ENCODE results near the gene GALNT2. TPM values are rescaled to one million over a fixed set of nuclear protein-coding genes. Genes with fewer than 3 reads are reported as not detected.

Gene GALNT2
- total and polyA plus RNA-seq, 9 of the 15 experiments (the other 6 are each of a cell fraction or from before 2014, with no cell fraction given), result 1.6 to 106 (median 51.9) TPM

- no peaks in the 10 kb centered on the region for H4K20me1 ChIP-seq (replicated peaks; ENCODE audit: control insufficient read depth, insufficient read depth, low read length)
- H3K9me3 ChIP-seq (replicated peaks; ENCODE audit: control insufficient read depth, insufficient read depth, low read depth, low read length), result no peaks in the 10 kb centered on the region
- in situ Hi-C loops (cut with MboI) (no loop called here), intact Hi-C loops (cut with micrococcal nuclease) (no loop called here)
- peaks cover 96% of the 10 kb centered on the region for H3K79me2 ChIP-seq (ENCODE audit: control insufficient read depth, insufficient read depth, low read length)
- no peak overlapping the region for H3K4me3 ChIP-seq
- ChIA-PET POLR2A (interaction anchor here (0.5 to 1.8 kb wide), 5 partner anchors 15 to 411 kb away, joined by 3 to 5 read pairs (median 4); no protein-coding TSS in a partner anchor), CTCF (ENCODE audit: low intra/inter-chr PET ratio) (no interaction called here)
- no peaks in the 10 kb centered on the region for H3K27me3 ChIP-seq (ENCODE audit: control insufficient read depth in 2 of 2, insufficient read depth in 2 of 2, low read length in 2 of 2)
- no peak for ATAC-seq
- peak overlapping the region; percentile 46 to 53; a peak in 3 of 4 replicates for H3K9ac ChIP-seq (ENCODE audit: insufficient read depth in 1 of 2, low read depth in 2 of 2, low read length in 2 of 2)
- H3K27ac ChIP-seq (ENCODE audit: extremely low read depth, low read depth, low read length), result peak overlapping the region; percentile 76
- H3K36me3 ChIP-seq (ENCODE audit: control insufficient read depth, insufficient read depth, low read length), result peaks cover 40% of the 10 kb centered on the region
- no peak for DNase-seq (ENCODE audit: extremely low read depth in 1 of 4, low spot score in 3 of 4)
- FAIRE-seq, result no peak
- BruUV-seq (replicated peaks), result no TSS peak
- H2AFZ ChIP-seq (ENCODE audit: low read depth, low read length), result peak overlapping the region; percentile 33; the same call in 1 of the 2 replicates
- H3K9me1 ChIP-seq (ENCODE audit: control insufficient read depth, insufficient read depth, low read length), result peaks cover 5% of the 10 kb centered on the region
- H3K4me1 ChIP-seq (replicated peaks in 1 of 2; ENCODE audit: control insufficient read depth in 2 of 2, insufficient read depth in 2 of 2, low read length in 2 of 2), result peaks cover 63 to 78% of the 10 kb centered on the region in 2 experiments
- 46% methylated on average over 6 of the region's 6 CpGs for WGBS (ENCODE audit: insufficient coverage, low coverage, missing lambda C conversion rate)
- TF ChIP-seq MAZ (CRISPR knock-in tag; conservative IDR thresholded peaks at IDR 0.05 in 1 of 2, IDR thresholded peaks at IDR 0.05 in 1 of 2), result 0 out of 4 replicates have a peak, but pooled peaks of 1 of the 2 experiments have one; percentile 29
- TF ChIP-seq RAD51 (IDR thresholded peaks at IDR 0.05; ENCODE audit: borderline replicate concordance, low read depth), result no peak
- TF ChIP-seq ZNF282 (CRISPR knock-in tag; IDR thresholded peaks at IDR 0.05), result no peak
- TF ChIP-seq MECOM (CRISPR knock-in tag; IDR thresholded peaks at IDR 0.05), result 0 out of 2 replicates have a peak, but pooled peaks have one; percentile 41
- TF ChIP-seq ZFX (CRISPR knock-in tag; IDR thresholded peaks at IDR 0.05), result peak; percentile 30; the same call in 1 of the 2 replicates
- TF ChIP-seq ATF7 (IDR thresholded peaks at IDR 0.05), result no peak
- peak overlapping the region; percentile 71; the same call in 1 of the 2 replicates for H3K4me2 ChIP-seq (ENCODE audit: insufficient read depth, low read length)
These were observed 58.1 kb downstream of the GALNT2 start for GRCh38 chr1:230125141-230125540.

All from K562 (cell line).